Stomach (tissue), 4 donors: ENCODE results near the gene XCR1.

Experiments
- EP300 ChIP-seq: sonication (generic); formaldehyde crosslinking; IDR thresholded peaks from one replicate; pipeline ENCODE4 v1.6.1; 2017; ENCODE audit warnings: antibody characterized with exemption
- POLR2A ChIP-seq, 4 donors: fragments of 450-650 bp; IDR thresholded peaks; one replicate each; pipeline ENCODE4 v1.6.1; 2016; ENCODE audit warnings: antibody characterized with exemption in 4 of 4, control low read depth in 2 of 4, mild to moderate bottlenecking in 1 of 4, moderate library complexity in 1 of 4
- POLR2AphosphoS5 ChIP-seq, 3 donors: sonication (generic); formaldehyde crosslinking; IDR thresholded peaks; one replicate each; pipeline ENCODE4 v1.6.1; 2016; ENCODE audit warnings: antibody characterized with exemption in 3 of 3
- TF ChIP-seq, protein P1 (sequence below), 7 experiments: fragments of 450-650 bp in 4 of 7; fragments of 200-600 bp in 3 of 7; sonication (generic) in 3 of 7; IDR thresholded peaks; one replicate each; pipeline ENCODE4 v1.5.1; 2016 to 2019; ENCODE audit warnings: antibody characterized with exemption in 7 of 7, control low read depth in 2 of 7, mild to moderate bottlenecking in 1 of 7

DNA sequence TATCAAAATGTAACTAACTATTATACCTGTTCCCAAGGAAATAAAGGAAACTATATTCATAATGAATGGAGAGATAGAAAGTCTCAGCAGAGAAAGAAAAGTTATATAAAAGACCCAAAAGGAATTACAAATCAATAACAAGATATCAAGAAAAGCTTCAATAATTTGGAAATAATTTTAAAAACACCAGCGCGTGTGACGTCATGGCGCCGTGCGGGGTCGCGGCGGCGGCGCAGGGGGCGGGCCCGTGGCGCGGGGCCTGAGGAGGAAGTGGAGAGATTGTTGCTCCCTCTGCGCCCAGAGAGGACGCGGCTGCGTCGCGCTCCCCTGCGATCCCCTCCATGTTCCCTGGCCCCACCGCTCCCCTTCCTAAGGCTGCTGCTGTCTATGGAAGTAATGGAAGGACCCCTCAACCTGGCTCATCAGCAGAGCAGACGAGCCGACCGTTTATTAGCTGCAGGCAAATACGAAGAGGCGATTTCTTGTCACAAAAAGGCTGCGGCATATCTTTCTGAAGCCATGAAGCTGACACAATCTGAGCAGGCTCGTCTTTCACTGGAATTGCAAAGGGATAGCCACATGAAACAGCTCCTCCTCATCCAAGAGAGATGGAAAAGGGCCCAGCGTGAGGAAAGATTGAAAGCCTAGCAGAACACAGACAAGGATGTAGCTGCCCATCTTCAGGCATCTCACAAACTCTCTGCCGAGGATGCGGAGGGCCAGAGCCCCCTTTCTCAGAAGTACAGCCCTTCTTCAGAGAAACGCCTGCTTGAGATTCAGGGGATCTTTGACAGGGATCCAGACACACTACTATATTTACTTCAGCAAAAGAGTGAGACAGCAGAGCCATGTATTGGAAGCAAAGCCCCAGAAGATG lies 4.1 kb downstream of the XCR1 start:
- TF ChIP-seq EP300 (no peak), POLR2AphosphoS5 (IDR thresholded peaks at IDR 0.05) (no peak), POLR2A (IDR thresholded peaks at IDR 0.05) (no peak)
- TF ChIP-seq, protein P1, sequence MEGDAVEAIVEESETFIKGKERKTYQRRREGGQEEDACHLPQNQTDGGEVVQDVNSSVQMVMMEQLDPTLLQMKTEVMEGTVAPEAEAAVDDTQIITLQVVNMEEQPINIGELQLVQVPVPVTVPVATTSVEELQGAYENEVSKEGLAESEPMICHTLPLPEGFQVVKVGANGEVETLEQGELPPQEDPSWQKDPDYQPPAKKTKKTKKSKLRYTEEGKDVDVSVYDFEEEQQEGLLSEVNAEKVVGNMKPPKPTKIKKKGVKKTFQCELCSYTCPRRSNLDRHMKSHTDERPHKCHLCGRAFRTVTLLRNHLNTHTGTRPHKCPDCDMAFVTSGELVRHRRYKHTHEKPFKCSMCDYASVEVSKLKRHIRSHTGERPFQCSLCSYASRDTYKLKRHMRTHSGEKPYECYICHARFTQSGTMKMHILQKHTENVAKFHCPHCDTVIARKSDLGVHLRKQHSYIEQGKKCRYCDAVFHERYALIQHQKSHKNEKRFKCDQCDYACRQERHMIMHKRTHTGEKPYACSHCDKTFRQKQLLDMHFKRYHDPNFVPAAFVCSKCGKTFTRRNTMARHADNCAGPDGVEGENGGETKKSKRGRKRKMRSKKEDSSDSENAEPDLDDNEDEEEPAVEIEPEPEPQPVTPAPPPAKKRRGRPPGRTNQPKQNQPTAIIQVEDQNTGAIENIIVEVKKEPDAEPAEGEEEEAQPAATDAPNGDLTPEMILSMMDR (IDR thresholded peaks at IDR 0.05), result no peak
